ENCODE data around the gene FAM219A. TPM values are rescaled to one million over a fixed set of nuclear protein-coding genes. Genes with fewer than 3 reads are reported as not detected.

Gene FAM219A
- polyA plus RNA-seq, 3 donors from 2014 or later: 0.25 to 2.6 (median 1.6) TPM

DNA sequence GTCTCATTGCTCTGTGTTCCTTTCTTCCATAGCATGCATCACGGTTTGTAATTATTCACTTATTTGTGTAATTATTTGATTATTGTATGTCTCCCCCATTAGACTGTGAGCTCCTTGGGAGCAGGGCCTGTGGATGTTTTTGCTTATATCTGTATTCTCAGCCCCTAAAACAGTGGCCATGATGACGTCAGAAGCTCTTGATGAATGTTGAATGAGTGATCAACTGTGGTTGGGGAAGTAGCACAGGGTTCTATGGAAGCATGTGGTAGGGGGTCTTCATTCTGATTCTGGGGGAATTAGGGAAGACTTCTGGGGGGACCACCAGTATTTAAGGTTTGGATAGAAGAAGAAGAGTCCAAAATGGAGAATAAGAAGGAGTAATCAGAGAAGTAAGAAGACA, 6.2 kb upstream of the FAM219A start:
- peaks cover under 1 to 6% of the 10 kb centered on the region in 2 donors for H3K4me1 Mint-ChIP-seq

DNA sequence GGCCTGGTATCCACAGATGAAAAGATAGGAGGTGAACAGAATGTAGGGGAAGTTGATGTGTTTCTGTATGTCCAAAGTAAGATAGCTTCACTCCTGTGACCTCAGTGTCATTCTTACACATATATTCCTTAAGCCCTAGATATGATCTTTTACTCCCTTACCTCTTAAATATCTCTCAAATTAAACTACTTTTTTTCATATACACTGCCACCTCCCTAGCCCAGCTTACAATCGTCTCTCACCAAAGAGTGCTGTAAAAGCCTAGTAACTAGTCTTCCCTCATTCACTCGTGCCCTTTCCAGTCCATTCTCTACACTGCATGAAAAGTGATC, 5.5 kb upstream of the FAM219A start:
- Mint-ChIP-seq H3K27me3 (ENCODE audit: low read depth in 3 of 3) (peaks cover 4 to 7% (median 5%) of the 10 kb centered on the region in 3 donors), H3K36me3 (no peaks in the 10 kb centered on the region), H3K27ac (no peak overlapping the region), H3K9me3 (no peaks in the 10 kb centered on the region), H3K4me3 (no peak overlapping the region), H3K4me1 (peaks cover 4 to 9% of the 10 kb centered on the region in 2 donors)
- no peak for DNase-seq

More for the DNA sequence above, 6.2 kb upstream of the FAM219A start:
- Mint-ChIP-seq H3K4me3 (no peak overlapping the region), H3K9me3 (no peaks in the 10 kb centered on the region), H3K27me3 (ENCODE audit: low read depth in 3 of 3) (peaks cover 2 to 4% (median 3%) of the 10 kb centered on the region in 3 donors), H3K27ac (no peak overlapping the region), H3K36me3 (no peaks in the 10 kb centered on the region)
- no peak for DNase-seq

- H3K27me3 Mint-ChIP-seq (ENCODE audit: low read depth in 3 of 3): peaks cover 8 to 10% (median 10%) of the 10 kb centered on the region in 3 donors
- H3K9me3 Mint-ChIP-seq: no peaks in the 10 kb centered on the region
- DNase-seq: no peak
- H3K4me3 Mint-ChIP-seq: no peak overlapping the region
- peaks cover 8 to 14% of the 10 kb centered on the region in 2 donors for H3K4me1 Mint-ChIP-seq
- H3K36me3 Mint-ChIP-seq: no peaks in the 10 kb centered on the region
- H3K27ac Mint-ChIP-seq: peak overlapping the region in 1 of 6 donors; percentile 46
Measured at GRCh38 chr9:34463098-34463900, 4.9 kb upstream of the FAM219A start.

- Mint-ChIP-seq H3K4me3 (peak overlapping the region in 1 of 5 donors; percentile 15), H3K27me3 (ENCODE audit: low read depth in 3 of 3) (peaks cover 8 to 14% (median 13%) of the 10 kb centered on the region in 3 donors), H3K27ac (no peak overlapping the region), H3K9me3 (no peaks in the 10 kb centered on the region), H3K36me3 (no peaks in the 10 kb centered on the region), H3K4me1 (peaks cover 30 to 37% of the 10 kb centered on the region in 2 donors)
- no peak for DNase-seq
Measured at GRCh38 chr9:34459941-34460340, 1.6 kb upstream of the FAM219A start.

DNA sequence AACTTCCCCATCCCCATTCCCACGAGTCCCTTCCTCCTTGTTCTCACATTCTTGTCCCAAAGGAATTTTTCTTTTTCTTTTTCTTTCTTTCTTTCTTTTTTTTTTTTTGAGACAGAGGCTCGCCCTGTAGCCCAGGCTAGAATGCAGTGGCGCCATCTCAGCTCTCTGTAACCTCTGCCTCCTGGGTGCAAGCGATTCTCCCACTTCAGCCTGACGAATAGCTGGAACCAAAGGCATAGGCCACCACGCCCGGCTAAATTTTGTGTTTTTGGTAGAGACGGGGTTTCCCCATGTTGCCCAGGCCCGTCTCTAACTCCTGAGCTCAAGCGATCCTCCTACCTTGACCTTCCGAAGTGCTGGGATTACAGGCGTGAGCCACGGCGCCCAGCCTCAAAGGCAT, 986 bp upstream of the FAM219A start:
- no peaks in the 10 kb centered on the region for H3K9me3 Mint-ChIP-seq
- peaks cover 30 to 43% of the 10 kb centered on the region in 2 donors for H3K4me1 Mint-ChIP-seq
- H3K4me3 Mint-ChIP-seq: peak overlapping the region; percentile 84 to 90 (median 87)
- no peak for DNase-seq
- H3K36me3 Mint-ChIP-seq: no peaks in the 10 kb centered on the region
- peaks cover 8 to 14% (median 13%) of the 10 kb centered on the region in 3 donors for H3K27me3 Mint-ChIP-seq (ENCODE audit: low read depth in 3 of 3)
- H3K27ac Mint-ChIP-seq: peak overlapping the region in 3 of 6 donors; percentile 43 to 84 (median 71)

DNA sequence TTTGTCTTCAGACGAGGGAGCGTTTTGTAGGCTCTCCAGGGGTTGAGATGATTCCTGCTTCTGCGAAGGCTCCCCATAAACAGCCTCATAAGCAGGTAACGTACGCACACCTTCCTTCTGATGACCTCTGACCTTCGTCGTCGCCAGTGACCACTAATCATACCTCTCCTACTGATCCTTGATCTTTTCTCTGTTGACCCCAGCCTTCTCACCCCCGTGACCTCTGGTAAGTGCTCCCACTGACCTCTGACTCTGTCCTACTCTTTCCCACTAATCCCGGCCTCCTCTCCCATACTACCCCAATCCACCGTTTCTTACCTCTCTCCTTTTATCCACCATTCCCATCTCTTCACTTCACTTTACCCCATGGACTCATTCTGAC, 580 bp upstream of the FAM219A start:
- Mint-ChIP-seq H3K9me3 (no peaks in the 10 kb centered on the region), H3K4me3 (peak overlapping the region; percentile 84 to 90 (median 87)), H3K4me1 (peaks cover 30 to 43% of the 10 kb centered on the region in 2 donors), H3K36me3 (no peaks in the 10 kb centered on the region), H3K27me3 (ENCODE audit: low read depth in 3 of 3) (peaks cover 8 to 14% (median 13%) of the 10 kb centered on the region in 3 donors), H3K27ac (peak overlapping the region; percentile 43 to 84 (median 77))
- no peak for DNase-seq

GRCh38 chr9:34457266-34458012, 931 bp downstream of the FAM219A start:
- H3K9me3 Mint-ChIP-seq: no peaks in the 10 kb centered on the region
- peak in 1 of 3 donors; percentile 6 for DNase-seq
- peak overlapping the region; percentile 89 to 94 (median 90) for H3K4me3 Mint-ChIP-seq
- H3K27me3 Mint-ChIP-seq (ENCODE audit: low read depth in 3 of 3): peaks cover 8 to 15% (median 13%) of the 10 kb centered on the region in 3 donors
- peak overlapping the region; percentile 50 to 91 (median 85) for H3K27ac Mint-ChIP-seq
- H3K4me1 Mint-ChIP-seq: peaks cover 32 to 43% of the 10 kb centered on the region in 2 donors
- no peaks in the 10 kb centered on the region for H3K36me3 Mint-ChIP-seq

DNA sequence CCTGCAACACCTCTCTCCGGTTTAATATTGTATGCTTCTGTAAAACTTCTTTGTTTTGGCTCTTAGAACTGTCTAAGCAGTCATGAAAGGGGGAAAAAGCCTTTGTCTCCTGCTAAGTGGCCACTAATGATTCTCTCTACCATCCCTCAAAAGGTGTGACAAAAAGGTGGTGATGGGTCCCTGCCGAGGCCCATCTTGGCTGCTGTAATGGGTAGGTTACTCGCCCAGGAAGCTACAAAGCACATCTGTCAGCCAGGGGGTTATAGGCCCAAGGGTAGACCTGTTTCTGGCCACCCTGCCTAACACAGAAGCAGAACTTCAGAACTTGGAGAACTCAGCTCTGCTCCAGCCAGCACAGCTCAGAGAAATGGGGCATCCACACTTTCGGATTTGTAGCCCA, 1.6 kb downstream of the FAM219A start:
- no peaks in the 10 kb centered on the region for H3K36me3 Mint-ChIP-seq
- no peak for DNase-seq
- H3K9me3 Mint-ChIP-seq: no peaks in the 10 kb centered on the region
- H3K27me3 Mint-ChIP-seq (ENCODE audit: low read depth in 3 of 3): peaks cover 8 to 16% (median 13%) of the 10 kb centered on the region in 3 donors
- peak overlapping the region; percentile 89 to 94 (median 90) for H3K4me3 Mint-ChIP-seq
- H3K27ac Mint-ChIP-seq: peak overlapping the region in 5 of 6 donors; percentile 24 to 91 (median 43)
- peaks cover 32 to 45% of the 10 kb centered on the region in 2 donors for H3K4me1 Mint-ChIP-seq

DNA sequence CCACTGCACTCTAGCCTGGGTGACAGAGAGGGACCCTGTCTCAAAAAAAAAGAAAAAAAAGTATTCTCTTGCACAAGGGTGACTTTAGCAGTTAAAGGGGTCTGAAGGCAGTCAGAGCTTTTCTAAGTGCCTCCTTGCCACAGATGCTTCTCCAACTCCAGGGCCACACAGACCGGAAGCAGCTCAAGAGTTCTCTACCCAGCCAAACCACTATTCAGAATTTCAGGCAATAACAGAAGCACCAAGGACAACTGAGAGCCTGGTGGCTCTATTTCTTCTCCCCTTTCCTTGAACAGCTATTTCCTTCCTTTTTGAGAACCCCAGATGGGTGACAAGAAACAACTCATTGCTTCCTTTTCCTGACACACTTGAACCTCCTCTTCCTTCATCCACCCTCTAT, 2.2 kb downstream of the FAM219A start:
- no peak for DNase-seq
- no peaks in the 10 kb centered on the region for H3K9me3 Mint-ChIP-seq
- no peaks in the 10 kb centered on the region for H3K36me3 Mint-ChIP-seq
- H3K4me1 Mint-ChIP-seq: peaks cover 32 to 51% of the 10 kb centered on the region in 2 donors
- H3K27ac Mint-ChIP-seq: peak overlapping the region in 4 of 6 donors; percentile 3 to 91 (median 43)
- H3K27me3 Mint-ChIP-seq (ENCODE audit: low read depth in 3 of 3): peaks cover 8 to 16% (median 13%) of the 10 kb centered on the region in 3 donors
- peak overlapping the region; percentile 22 to 94 (median 43) for H3K4me3 Mint-ChIP-seq

DNA sequence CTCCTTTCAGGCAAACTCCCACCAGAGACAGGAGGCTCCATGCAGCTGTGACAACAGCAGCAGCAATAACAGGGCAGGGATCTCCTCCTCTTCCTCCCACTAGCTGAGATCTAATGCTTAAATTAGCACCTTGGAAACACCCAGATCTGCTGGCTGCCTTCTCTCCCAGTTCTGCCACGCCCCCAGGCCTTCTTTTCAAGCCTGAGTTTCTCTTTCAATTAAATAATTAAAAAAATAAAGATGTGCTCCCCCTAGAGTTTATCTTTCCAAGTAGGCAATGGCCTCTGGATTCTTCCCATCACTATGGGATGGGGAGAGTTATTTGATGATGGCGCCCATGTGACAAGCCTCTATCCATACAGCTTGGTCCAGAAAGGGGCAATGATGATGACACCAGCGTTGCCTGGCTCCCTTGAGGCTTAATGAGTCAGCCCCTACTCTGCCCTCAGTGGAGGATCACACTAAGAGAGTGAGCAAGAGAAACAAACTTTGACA, 3.8 kb downstream of the FAM219A start:
- Mint-ChIP-seq H3K4me1 (peaks cover 33 to 50% of the 10 kb centered on the region in 2 donors), H3K9me3 (no peaks in the 10 kb centered on the region)

GRCh38 chr9:34452568-34452967, 5.8 kb downstream of the FAM219A start:
- H3K9me3 Mint-ChIP-seq: no peaks in the 10 kb centered on the region
- DNase-seq: no peak
- peaks cover 0 to 4% (median 0%) of the 10 kb centered on the region in 3 donors for H3K27me3 Mint-ChIP-seq (ENCODE audit: low read depth in 3 of 3)
- H3K4me1 Mint-ChIP-seq: peaks cover 23 to 39% of the 10 kb centered on the region in 2 donors
- H3K27ac Mint-ChIP-seq: no peak overlapping the region
- no peaks in the 10 kb centered on the region for H3K36me3 Mint-ChIP-seq
- no peak overlapping the region for H3K4me3 Mint-ChIP-seq

More for the DNA sequence above, 3.8 kb downstream of the FAM219A start:
- DNase-seq: no peak
- Mint-ChIP-seq H3K27ac (peak overlapping the region in 1 of 6 donors; percentile 47), H3K36me3 (no peaks in the 10 kb centered on the region), H3K27me3 (ENCODE audit: low read depth in 3 of 3) (peaks cover 6 to 14% (median 11%) of the 10 kb centered on the region in 3 donors), H3K4me3 (no peak overlapping the region)

DNA sequence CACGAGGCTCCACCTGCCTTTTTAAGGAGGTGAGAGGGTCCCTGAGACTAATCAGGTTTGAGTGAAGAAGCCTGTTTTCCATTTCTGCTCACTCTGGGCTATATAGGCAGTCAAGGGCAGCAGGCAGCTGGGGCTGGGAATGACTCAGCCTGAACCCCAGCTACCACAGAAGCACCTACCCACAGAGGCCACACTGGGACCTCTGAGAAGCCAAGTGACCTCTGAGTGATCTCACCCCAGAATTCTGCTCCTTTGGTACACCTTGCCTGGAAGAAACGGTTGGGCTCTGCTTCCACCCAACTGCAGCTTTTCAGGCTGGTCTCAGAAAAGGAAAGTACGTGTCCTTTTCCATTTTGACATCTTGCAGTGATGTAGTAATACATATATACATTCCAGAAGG, 6.8 kb downstream of the FAM219A start:
- Mint-ChIP-seq H3K4me1 (peaks cover 13 to 29% of the 10 kb centered on the region in 2 donors), H3K36me3 (no peaks in the 10 kb centered on the region), H3K4me3 (no peak overlapping the region), H3K27ac (no peak overlapping the region), H3K27me3 (ENCODE audit: low read depth in 3 of 3) (peaks cover 0 to 4% (median 0%) of the 10 kb centered on the region in 3 donors), H3K9me3 (no peaks in the 10 kb centered on the region)
- no peak for DNase-seq

DNA sequence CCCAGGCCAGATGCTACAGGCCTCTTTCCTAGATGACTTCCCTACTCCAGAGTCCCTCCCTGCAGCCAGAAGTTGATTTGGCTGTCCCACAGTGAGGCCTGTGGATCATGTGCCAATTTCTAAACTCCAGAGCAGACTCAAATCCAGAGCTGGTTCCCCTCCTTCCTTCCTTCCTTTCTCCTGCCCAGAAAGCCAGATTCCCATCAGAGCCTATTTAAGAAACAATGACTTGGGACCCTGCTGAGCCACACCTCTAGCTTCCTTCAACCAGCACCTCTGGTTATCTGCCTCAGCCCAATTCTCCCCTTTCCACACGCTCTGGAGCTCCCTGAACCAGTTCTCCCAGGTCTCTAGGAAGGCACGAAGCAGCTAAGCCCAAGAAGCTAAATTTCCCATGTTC, 7.2 kb downstream of the FAM219A start:
- no peaks in the 10 kb centered on the region for H3K9me3 Mint-ChIP-seq
- H3K36me3 Mint-ChIP-seq: no peaks in the 10 kb centered on the region
- peaks cover 0 to 3% (median 0%) of the 10 kb centered on the region in 3 donors for H3K27me3 Mint-ChIP-seq (ENCODE audit: low read depth in 3 of 3)
- H3K4me1 Mint-ChIP-seq: peaks cover 9 to 25% of the 10 kb centered on the region in 2 donors
- no peak for DNase-seq
- no peak overlapping the region for H3K27ac Mint-ChIP-seq
- H3K4me3 Mint-ChIP-seq: no peak overlapping the region

GRCh38 chr9:34450644-34451043, 7.7 kb downstream of the FAM219A start:
- Mint-ChIP-seq H3K9me3 (no peaks in the 10 kb centered on the region), H3K36me3 (no peaks in the 10 kb centered on the region), H3K27ac (no peak overlapping the region), H3K4me3 (no peak overlapping the region), H3K4me1 (peaks cover 5 to 21% of the 10 kb centered on the region in 2 donors), H3K27me3 (ENCODE audit: low read depth in 3 of 3) (peaks cover 0 to 2% (median 0%) of the 10 kb centered on the region in 3 donors)
- no peak for DNase-seq
